Uterus (tissue), 4 donors: ENCODE measurements around the gene ARHGAP42. TPM values are rescaled to one million over a fixed set of nuclear protein-coding genes. Genes with fewer than 3 reads are reported as not detected.

Source experiments
- DNase-seq, 2 donors: peaks; one replicate each; pipeline ENCODE4 v3.0.0-alpha.2; 2019 to 2020
- H3K27ac ChIP-seq, 2 donors: fragments of 200-600 bp; sonication (generic); 1 replicate in 1 of 2; 2 replicates in 1 of 2; pipeline ENCODE4 v1.5.1; 2016 to 2018
- H3K27me3 ChIP-seq, 2 donors: fragments of 200-600 bp; sonication (generic); one replicate each; pipeline ENCODE4 v1.5.1; 2018 to 2019; ENCODE audit warnings: control low read depth in 1 of 2
- H3K36me3 ChIP-seq, 2 donors: fragments of 200-600 bp; sonication (generic); one replicate each; pipeline ENCODE4 v1.5.1; 2019; ENCODE audit warnings: control low read depth in 1 of 2
- H3K4me1 ChIP-seq, 2 donors: fragments of 200-600 bp; sonication (generic); one replicate each; pipeline ENCODE4 v1.5.1; 2018 to 2019; ENCODE audit warnings: control low read depth in 1 of 2
- H3K4me3 ChIP-seq, 2 donors: fragments of 200-600 bp; sonication (generic); 1 replicate in 1 of 2; 2 replicates in 1 of 2; pipeline ENCODE4 v1.5.1; 2018 to 2019; ENCODE audit warnings: mild to moderate bottlenecking in 1 of 2
- H3K9me3 ChIP-seq, 2 donors: fragments of 200-600 bp; sonication (generic); one replicate each; pipeline ENCODE4 v1.5.1; 2019; ENCODE audit warnings: control low read depth in 1 of 2
- CTCF ChIP-seq, 4 experiments: fragments of 200-600 bp in 2 of 4; fragments of 450-650 bp in 2 of 4; sonication (generic) in 2 of 4; IDR thresholded peaks; one replicate each; pipeline ENCODE4 v1.5.1; 2016 to 2019; ENCODE audit warnings: antibody characterized with exemption in 4 of 4, mild to moderate bottlenecking in 2 of 4, moderate library complexity in 1 of 4
- POLR2A ChIP-seq, 2 donors: fragments of 450-650 bp; IDR thresholded peaks; one replicate each; pipeline ENCODE4 v1.6.1; 2016; ENCODE audit warnings: antibody characterized with exemption in 2 of 2, mild to moderate bottlenecking in 1 of 2, moderate library complexity in 1 of 2
- intact Hi-C: fragments of 100-400 bp; cut with DNase I; formaldehyde crosslinking; loops from one replicate; pipeline ENCODE4 v1.15.1; 2023; ENCODE audit warnings: low total_unique reads
- total RNA-seq, 4 donors: library from RNA; depleted of rRNA in 3 of 4; stranded (reverse); fragments of >200 nt in 3 of 4; gene quantifications; one replicate each; pipeline versions ENCODE4 v1.1.0 to v1.2.4, GENCODE V29; 2014 to 2023
- donor health status: DM: yes; HTN: yes; CAD: no.

Gene ARHGAP42
- total RNA-seq, 4 donors from 2014 or later, result 10.2 to 51.6 (median 21.1) TPM

GRCh38 chr11:100730266-100730665 is 43.2 kb downstream of the ARHGAP42 start:
- intact Hi-C loops, result no loop called here
- Histone ChIP-seq H3K36me3 (no peaks in the 10 kb centered on the region), H3K9me3 (no peaks in the 10 kb centered on the region), H3K27ac (no peak overlapping the region), H3K4me1 (no peaks in the 10 kb centered on the region), H3K27me3 (no peaks in the 10 kb centered on the region), H3K4me3 (no peak overlapping the region)
- no peak for DNase-seq
- TF ChIP-seq POLR2A (IDR thresholded peaks at IDR 0.05) (no peak), CTCF (IDR thresholded peaks at IDR 0.05) (no peak)

- H3K36me3 ChIP-seq, result no peaks in the 10 kb centered on the region
- H3K4me1 ChIP-seq, result no peaks in the 10 kb centered on the region
- intact Hi-C loops, result no loop called here
- H3K9me3 ChIP-seq, result no peaks in the 10 kb centered on the region
- no peak for DNase-seq
- H3K4me3 ChIP-seq, result no peak overlapping the region
- H3K27me3 ChIP-seq, result no peaks in the 10 kb centered on the region
- H3K27ac ChIP-seq, result no peak overlapping the region
- TF ChIP-seq POLR2A (IDR thresholded peaks at IDR 0.05) (no peak), CTCF (IDR thresholded peaks at IDR 0.05) (no peak)
Measured at GRCh38 chr11:100731471-100731870, 44.4 kb downstream of the ARHGAP42 start.

GRCh38 chr11:100732949-100733348 is 45.9 kb downstream of the ARHGAP42 start:
- DNase-seq, result no peak
- intact Hi-C loops, result no loop called here
- no peaks in the 10 kb centered on the region for H3K36me3 ChIP-seq
- H3K27me3 ChIP-seq, result no peaks in the 10 kb centered on the region
- H3K4me3 ChIP-seq, result no peak overlapping the region
- no peaks in the 10 kb centered on the region for H3K9me3 ChIP-seq
- no peak for TF ChIP-seq POLR2A (IDR thresholded peaks at IDR 0.05)
- no peak for TF ChIP-seq CTCF (IDR thresholded peaks at IDR 0.05)
- H3K27ac ChIP-seq, result no peak overlapping the region
- H3K4me1 ChIP-seq, result no peaks in the 10 kb centered on the region

GRCh38 chr11:100734743-100735527 is 47.8 kb downstream of the ARHGAP42 start:
- TF ChIP-seq CTCF (IDR thresholded peaks at IDR 0.05) (no peak), POLR2A (IDR thresholded peaks at IDR 0.05) (no peak)
- intact Hi-C loops, result no loop called here
- no peaks in the 10 kb centered on the region for H3K27me3 ChIP-seq
- no peak for DNase-seq
- H3K27ac ChIP-seq, result no peak overlapping the region
- H3K36me3 ChIP-seq, result no peaks in the 10 kb centered on the region
- no peaks in the 10 kb centered on the region for H3K9me3 ChIP-seq
- no peak overlapping the region for H3K4me3 ChIP-seq
- H3K4me1 ChIP-seq, result peaks cover 0 to 6% of the 10 kb centered on the region in 2 donors

GRCh38 chr11:100735949-100736675 is 49.0 kb downstream of the ARHGAP42 start:
- Histone ChIP-seq H3K36me3 (no peaks in the 10 kb centered on the region), H3K4me1 (peaks cover 8 to 14% of the 10 kb centered on the region in 2 donors), H3K4me3 (no peak overlapping the region), H3K27me3 (no peaks in the 10 kb centered on the region), H3K27ac (no peak overlapping the region), H3K9me3 (no peaks in the 10 kb centered on the region)
- no peak for DNase-seq
- intact Hi-C loops, result no loop called here
- TF ChIP-seq POLR2A (IDR thresholded peaks at IDR 0.05) (no peak), CTCF (IDR thresholded peaks at IDR 0.05) (no peak)
